ENCODE data around the gene METTL21C. TPM values are rescaled to one million over a fixed set of nuclear protein-coding genes. Genes with fewer than 3 reads are reported as not detected.

METTL21C gene
- total RNA-seq, 2 experiments from 2014 or later: not detected

DNA sequence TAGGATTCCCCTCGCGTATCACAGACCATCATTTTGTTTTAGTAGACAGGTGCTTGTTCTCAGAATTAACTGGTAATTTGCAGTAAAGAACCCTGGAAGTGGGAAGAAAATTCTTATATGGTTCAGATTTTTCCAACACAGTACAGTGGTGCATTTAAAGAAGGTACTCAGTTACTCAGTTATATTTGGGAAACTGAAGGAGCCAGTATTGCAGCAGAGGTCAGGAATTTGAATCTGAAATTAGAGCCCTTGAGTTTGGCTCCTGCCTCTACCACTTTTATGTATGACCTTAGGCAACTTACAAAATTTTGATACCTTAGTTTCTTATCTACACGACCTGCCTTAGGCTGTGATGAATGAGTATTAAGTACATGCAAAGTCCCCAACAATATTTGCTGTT, 19.7 kb downstream of the METTL21C start:
- DNase-seq (no peak), ATAC-seq (no peak)
- POLR2A ChIA-PET: no interaction called here
- intact Hi-C loops (cut with micrococcal nuclease): no loop called here
- CTCF ChIA-PET: no interaction called here
- Mint-ChIP-seq H3K27me3 (no peaks in the 10 kb centered on the region), H3K36me3 (ENCODE audit: low read depth) (peaks cover 35% of the 10 kb centered on the region), H3K9me3 (no peaks in the 10 kb centered on the region), H3K27ac (no peak overlapping the region), H3K4me3 (no peak overlapping the region), H3K4me1 (ENCODE audit: low read depth) (peaks cover 3% of the 10 kb centered on the region)
- TF ChIP-seq, protein P1, sequence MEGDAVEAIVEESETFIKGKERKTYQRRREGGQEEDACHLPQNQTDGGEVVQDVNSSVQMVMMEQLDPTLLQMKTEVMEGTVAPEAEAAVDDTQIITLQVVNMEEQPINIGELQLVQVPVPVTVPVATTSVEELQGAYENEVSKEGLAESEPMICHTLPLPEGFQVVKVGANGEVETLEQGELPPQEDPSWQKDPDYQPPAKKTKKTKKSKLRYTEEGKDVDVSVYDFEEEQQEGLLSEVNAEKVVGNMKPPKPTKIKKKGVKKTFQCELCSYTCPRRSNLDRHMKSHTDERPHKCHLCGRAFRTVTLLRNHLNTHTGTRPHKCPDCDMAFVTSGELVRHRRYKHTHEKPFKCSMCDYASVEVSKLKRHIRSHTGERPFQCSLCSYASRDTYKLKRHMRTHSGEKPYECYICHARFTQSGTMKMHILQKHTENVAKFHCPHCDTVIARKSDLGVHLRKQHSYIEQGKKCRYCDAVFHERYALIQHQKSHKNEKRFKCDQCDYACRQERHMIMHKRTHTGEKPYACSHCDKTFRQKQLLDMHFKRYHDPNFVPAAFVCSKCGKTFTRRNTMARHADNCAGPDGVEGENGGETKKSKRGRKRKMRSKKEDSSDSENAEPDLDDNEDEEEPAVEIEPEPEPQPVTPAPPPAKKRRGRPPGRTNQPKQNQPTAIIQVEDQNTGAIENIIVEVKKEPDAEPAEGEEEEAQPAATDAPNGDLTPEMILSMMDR (IDR thresholded peaks at IDR 0.05): no peak

DNA sequence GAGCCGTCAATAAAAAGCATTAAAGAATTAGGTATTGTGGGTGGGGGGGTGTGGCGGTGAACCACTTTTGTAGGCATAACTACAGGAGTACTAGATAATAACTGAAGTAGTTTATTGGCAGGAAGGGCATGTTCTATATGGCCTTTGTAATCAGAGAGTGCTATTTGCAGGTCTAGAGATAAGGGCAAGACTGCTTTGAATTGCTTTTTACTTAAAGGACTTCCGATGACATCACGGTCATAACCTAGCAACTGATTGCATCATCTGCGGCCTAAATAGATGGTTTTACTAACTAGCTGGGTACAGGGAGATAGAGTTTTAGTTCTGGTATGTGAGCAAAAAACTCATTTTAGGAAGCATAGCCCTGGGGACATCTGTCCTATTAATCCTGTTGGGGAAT, 24.7 kb downstream of the METTL21C start:
- intact Hi-C loops (cut with micrococcal nuclease): no loop called here
- no peak overlapping the region for H3K4me3 Mint-ChIP-seq
- TF ChIP-seq, protein P1 (IDR thresholded peaks at IDR 0.05): no peak
- no peaks in the 10 kb centered on the region for H3K27me3 Mint-ChIP-seq
- no peak for DNase-seq
- ChIA-PET POLR2A (no interaction called here), CTCF (no interaction called here)
- peaks cover 60% of the 10 kb centered on the region for H3K36me3 Mint-ChIP-seq (ENCODE audit: low read depth)
- H3K9me3 Mint-ChIP-seq: peaks cover 19% of the 10 kb centered on the region
- no peaks in the 10 kb centered on the region for H3K4me1 Mint-ChIP-seq (ENCODE audit: low read depth)
- no peak overlapping the region for H3K27ac Mint-ChIP-seq
- no peak for ATAC-seq

DNA sequence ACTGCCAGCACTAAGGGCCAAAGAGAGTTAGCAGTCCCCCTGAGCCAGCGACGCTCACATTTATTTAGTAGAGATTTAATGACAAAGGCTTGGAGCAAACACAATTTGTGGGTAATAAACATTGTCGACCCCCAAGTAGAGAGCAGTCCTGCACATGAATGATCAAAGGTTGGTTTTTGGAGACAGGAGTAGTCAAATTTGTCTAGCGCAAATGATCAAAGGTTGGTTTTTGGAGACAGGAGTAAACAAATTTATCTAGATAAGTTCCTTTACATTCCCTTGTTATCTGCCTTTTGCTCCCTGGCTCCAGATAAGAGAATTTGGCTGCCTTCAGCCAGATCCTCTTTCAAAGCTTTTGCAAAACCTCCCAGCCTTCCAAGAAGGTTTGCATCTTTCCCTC, 26.9 kb downstream of the METTL21C start:
- no peaks in the 10 kb centered on the region for H3K27me3 Mint-ChIP-seq
- H3K36me3 Mint-ChIP-seq (ENCODE audit: low read depth): peaks cover 67% of the 10 kb centered on the region
- ATAC-seq (no peak), DNase-seq (no peak)
- H3K9me3 Mint-ChIP-seq: peaks cover 19% of the 10 kb centered on the region
- no peak overlapping the region for H3K27ac Mint-ChIP-seq
- H3K4me3 Mint-ChIP-seq: no peak overlapping the region
- POLR2A ChIA-PET: no interaction called here
- CTCF ChIA-PET: interaction anchor here (1.0 kb wide), 1 partner anchor 57 kb away, joined by 3 read pairs; no protein-coding TSS in a partner anchor
- intact Hi-C loops (cut with micrococcal nuclease): no loop called here
- H3K4me1 Mint-ChIP-seq (ENCODE audit: low read depth): no peaks in the 10 kb centered on the region
- TF ChIP-seq, protein P1 (IDR thresholded peaks at IDR 0.05): no peak

DNA sequence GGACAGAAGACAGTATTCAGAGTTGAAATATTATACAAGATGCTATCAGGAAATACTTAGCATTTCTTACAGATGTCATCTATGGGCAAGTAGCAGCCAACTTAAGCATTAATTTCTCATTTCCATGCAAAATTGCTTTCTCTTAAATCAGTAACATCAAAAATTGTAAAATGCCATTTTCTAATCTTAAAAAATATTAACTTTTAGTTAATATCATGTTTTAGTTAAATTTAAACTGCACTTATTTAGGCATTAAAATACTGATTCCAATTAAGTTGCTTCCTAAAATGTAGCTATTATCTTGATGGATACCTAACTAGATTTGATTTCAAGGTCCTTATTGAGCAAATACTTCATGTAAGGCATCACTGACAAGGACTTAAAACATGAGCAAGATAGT, 27.8 kb downstream of the METTL21C start:
- Mint-ChIP-seq H3K36me3 (ENCODE audit: low read depth) (peaks cover 71% of the 10 kb centered on the region), H3K4me3 (no peak overlapping the region), H3K9me3 (peaks cover 19% of the 10 kb centered on the region), H3K4me1 (ENCODE audit: low read depth) (no peaks in the 10 kb centered on the region), H3K27me3 (no peaks in the 10 kb centered on the region), H3K27ac (no peak overlapping the region)
- DNase-seq (no peak), ATAC-seq (no peak)
- ChIA-PET POLR2A (no interaction called here), CTCF (interaction anchor here (1.0 to 1.3 kb wide), 2 partner anchors 58 to 203 kb away, joined by 3 read pairs; no protein-coding TSS in a partner anchor)
- intact Hi-C loops (cut with micrococcal nuclease): no loop called here
- TF ChIP-seq, protein P1 (IDR thresholded peaks at IDR 0.05): no peak

DNA sequence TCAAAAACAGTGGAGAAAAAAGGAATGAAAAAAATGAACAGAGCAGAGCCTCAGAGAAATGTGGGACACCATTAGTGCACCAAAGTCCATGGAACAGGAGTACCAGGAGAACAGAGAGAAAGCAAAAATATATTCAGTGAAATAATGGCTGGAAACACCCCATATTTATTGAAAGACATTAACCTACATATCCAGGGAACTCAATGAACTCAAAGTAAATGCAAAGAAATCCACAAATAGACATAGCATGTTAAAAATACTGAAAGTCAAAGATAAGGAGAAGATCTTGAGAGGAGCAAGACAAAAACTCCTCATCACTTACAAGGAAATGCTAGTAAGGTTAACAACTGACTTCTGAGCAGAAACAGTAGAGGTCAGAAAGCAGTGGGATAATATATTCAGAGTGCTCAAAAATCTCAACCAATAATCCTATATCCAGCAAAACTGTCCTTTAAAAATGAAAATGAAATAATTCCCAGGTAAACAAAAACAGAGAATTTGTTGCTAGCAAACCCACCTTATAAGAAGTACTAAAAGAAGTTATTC, 35.6 kb downstream of the METTL21C start:
- POLR2A ChIA-PET: no interaction called here
- DNase-seq: no peak
- CTCF ChIA-PET: interaction anchor here (2.1 kb wide), 1 partner anchor 67 kb away, joined by 10 read pairs; no protein-coding TSS in a partner anchor
- Mint-ChIP-seq H3K4me1 (ENCODE audit: low read depth) (no peaks in the 10 kb centered on the region), H3K27ac (no peak overlapping the region), H3K4me3 (no peak overlapping the region), H3K27me3 (no peaks in the 10 kb centered on the region), H3K36me3 (ENCODE audit: low read depth) (peaks cover 45% of the 10 kb centered on the region), H3K9me3 (no peaks in the 10 kb centered on the region)
- intact Hi-C loops (cut with micrococcal nuclease): no loop called here
- TF ChIP-seq, protein P1 (IDR thresholded peaks at IDR 0.05): no peak
- no peak for ATAC-seq

Data from activated CD8-positive, alpha-beta T cell treated with anti-CD3 and anti-CD28 coated beads for 36 hours (primary cell).